GM21619 (cell line): ENCODE data around the gene ALDH3A2.

Experiments used
- ATAC-seq: cut with Tn5 transposase; IDR thresholded peaks from one replicate; pipeline ENCODE4 v1.9.1; 2021; ENCODE audit not compliant: unreplicated experiment

ALDH3A2 gene

GRCh38 chr17:19713901-19714361, 65.4 kb downstream of the ALDH3A2 start:
- ATAC-seq: no peak

GRCh38 chr17:19714542-19715411, 66.2 kb downstream of the ALDH3A2 start:
- ATAC-seq: no peak

GRCh38 chr17:19716108-19717030, 67.8 kb downstream of the ALDH3A2 start, which contains the start of gene SLC47A2:
Gene SLC47A2, minus strand, starts transcription at chr17:19716584. Its CDS starts 29 bp downstream, at chr17:19716555.
- ATAC-seq: no peak

DNA sequence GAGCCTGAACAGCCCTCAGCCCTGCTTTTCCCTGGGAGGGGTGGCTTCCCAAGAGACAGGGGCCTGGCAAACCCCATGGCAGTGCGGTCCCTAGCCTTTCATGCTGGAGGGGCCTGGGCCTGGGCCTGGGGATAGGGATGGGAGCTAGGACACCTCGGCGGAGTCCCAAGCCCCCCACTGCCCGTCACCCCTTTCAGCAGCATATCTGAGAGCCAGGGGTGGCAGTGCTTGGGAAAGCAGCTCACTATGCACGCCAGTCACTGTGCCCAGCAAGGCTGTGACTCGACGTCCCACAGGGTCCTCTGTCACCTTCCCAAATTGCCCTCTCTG, 68.4 kb downstream of the ALDH3A2 start:
- no peak for ATAC-seq

DNA sequence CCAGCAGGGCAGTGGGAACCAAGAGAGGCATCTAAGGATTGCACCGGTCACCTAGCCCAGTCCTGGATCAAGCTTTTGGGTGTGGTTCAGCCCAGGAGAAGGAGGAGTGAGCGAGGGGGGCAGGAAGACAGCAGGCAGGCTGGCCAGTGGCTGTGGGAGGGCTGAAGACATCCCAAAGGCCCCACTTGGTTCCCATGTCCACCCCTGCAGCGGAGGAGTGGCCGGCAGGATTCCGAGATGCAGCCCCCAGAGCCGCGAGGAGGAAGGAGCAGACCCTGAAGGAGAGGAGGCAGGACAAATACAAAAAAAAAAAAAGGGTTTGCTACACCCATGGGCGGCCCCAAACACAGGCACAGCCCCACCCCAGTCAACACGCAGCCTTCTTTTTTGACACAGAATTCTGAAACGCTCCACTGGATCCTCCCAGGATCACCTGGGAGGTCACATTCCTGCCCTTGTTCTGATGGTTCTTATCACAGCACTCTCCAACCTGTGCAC, 68.9 kb downstream of the ALDH3A2 start:
- no peak for ATAC-seq

GRCh38 chr17:19718041-19718612, 69.6 kb downstream of the ALDH3A2 start:
- no peak for ATAC-seq

GRCh38 chr17:19718613-19719354, 70.2 kb downstream of the ALDH3A2 start:
- no peak for ATAC-seq

DNA sequence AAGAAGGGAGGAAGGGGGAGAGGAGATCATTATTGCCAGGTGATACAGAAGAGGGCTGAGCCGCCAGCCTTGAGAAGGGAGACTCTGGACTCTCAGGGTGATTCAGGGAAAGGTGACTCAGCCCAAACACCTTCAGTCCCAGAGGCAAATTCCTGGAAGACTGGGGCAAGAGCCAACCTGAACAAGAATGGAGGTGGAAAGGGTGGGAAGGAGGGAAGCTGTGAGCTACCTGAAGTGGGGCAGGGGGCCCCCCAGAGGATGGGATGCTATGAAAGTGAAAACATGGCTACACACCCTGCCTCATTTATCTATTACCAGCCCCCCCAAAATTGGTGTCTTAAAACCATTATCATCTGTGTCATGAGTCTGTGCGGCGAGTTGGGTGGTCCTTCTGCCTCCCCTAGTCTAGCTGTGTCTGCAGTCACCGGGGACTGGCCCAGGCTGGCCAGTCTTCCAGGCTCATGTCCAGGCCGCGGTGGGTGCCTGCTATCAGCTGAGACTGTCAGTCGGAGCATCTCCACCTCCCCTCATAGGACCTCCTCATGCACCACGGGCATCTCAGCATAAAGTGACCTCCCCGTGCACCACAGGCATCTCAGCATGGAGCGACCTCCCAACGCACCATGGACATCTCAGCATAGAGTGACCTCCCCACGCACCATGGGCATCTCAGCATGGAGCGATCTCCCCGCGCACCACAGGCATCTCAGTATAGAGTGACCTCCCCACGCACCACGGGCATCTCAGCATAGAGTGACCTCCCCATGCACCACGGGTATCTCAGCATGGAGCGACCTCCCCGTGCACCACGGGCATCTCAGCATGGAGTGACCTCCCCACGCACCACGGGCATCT, 71.0 kb downstream of the ALDH3A2 start:
- no peak for ATAC-seq

GRCh38 chr17:19720210-19720475, 71.6 kb downstream of the ALDH3A2 start:
- ATAC-seq: no peak

GRCh38 chr17:19720631-19721426, 72.3 kb downstream of the ALDH3A2 start:
- no peak for ATAC-seq

DNA sequence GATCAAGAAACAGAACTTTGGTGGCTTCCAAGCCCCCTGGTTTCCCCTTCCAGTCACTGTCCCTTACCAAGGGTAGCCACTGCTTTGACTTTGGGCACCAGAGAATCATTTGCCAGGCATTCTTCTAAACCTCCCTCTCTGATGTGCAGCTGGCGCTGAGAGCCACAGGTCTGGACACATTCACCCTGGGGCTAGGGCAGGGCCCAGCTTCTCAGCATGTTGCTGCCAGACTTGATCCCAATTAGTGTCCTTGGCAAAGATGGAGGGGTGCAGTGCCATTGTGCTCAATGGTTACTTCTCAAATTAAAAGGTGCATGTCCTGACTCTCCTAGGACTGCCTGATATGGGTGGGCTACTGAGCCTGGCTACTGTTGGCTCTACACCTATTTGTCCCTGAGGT, 75.4 kb downstream of the ALDH3A2 start:
- no peak for ATAC-seq

GRCh38 chr17:19724501-19725420, 76.2 kb downstream of the ALDH3A2 start:
- ATAC-seq: no peak

GRCh38 chr17:19725486-19725885, 76.9 kb downstream of the ALDH3A2 start:
- ATAC-seq: no peak

- ATAC-seq: no peak
Observed at GRCh38 chr17:19726631-19727376, 78.3 kb downstream of the ALDH3A2 start.
